ENCODE results near the gene TUBA1C.
"Not testable (repeated sequence)": the region's sequence is repeated elsewhere in the genome, so short reads cannot be mapped to it uniquely, and the experiment has no call there.

Gene TUBA1C

DNA sequence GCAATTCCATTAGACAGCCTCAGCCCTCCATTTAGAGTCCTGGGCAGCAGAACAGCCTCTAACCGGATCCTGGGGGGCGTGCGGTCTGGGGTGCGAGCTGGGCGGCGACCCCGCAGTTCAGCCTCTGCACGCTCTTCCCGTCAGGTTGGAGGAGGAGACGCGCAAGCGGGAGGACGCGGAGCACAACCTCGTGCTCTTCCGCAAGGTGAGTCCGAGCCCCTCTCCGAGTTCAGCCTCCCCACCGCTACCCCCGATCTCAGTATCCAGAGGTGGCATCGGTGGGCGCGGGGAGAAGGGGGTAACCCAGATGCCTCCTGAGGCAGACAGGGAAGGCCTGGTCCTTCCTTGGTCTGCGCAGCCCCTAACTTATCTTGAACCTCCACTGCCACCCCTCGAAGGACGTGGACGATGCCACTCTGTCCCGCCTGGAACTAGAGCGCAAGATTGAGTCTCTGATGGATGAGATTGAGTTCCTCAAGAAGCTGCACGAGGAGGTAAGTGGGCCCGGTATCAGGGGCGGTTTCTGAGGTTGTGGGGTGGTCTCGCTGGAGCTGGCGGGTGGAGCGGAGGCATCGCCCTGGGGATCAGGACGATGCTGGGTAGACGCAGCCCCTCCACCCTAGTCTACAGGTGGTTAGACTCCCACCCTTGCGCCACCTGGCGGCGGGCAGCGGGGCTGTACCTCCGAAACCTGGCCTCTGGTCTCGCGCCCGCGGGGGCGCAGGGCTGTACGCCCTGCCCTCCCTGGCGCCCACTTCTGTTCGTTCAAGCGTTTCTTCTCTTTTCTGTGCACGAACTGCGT is 31.4 kb downstream of the TUBA1C start:
- no peaks in the 10 kb centered on the region for H3K36me3 ChIP-seq (ENCODE audit: insufficient read depth, low read length)
- no peaks in the 10 kb centered on the region for H3K79me2 ChIP-seq (ENCODE audit: control insufficient read depth, insufficient read depth, low read length, unreplicated experiment)
- no peak overlapping the region for H3K27ac ChIP-seq (ENCODE audit: low read depth, low read length)
- peaks cover 5% of the 10 kb centered on the region for H3K4me1 ChIP-seq (ENCODE audit: control insufficient read depth, insufficient read depth, low read length, unreplicated experiment)
- H3K27me3 ChIP-seq (ENCODE audit: insufficient read depth, low read length), result peaks cover 42% of the 10 kb centered on the region
- no peak overlapping the region for H2AFZ ChIP-seq (ENCODE audit: low read length, unreplicated experiment)
- H3K4me3 ChIP-seq (ENCODE audit: low read depth, low read length), result 0 out of 2 replicates have a peak overlapping the region, but pooled peaks have one; percentile 59

DNA sequence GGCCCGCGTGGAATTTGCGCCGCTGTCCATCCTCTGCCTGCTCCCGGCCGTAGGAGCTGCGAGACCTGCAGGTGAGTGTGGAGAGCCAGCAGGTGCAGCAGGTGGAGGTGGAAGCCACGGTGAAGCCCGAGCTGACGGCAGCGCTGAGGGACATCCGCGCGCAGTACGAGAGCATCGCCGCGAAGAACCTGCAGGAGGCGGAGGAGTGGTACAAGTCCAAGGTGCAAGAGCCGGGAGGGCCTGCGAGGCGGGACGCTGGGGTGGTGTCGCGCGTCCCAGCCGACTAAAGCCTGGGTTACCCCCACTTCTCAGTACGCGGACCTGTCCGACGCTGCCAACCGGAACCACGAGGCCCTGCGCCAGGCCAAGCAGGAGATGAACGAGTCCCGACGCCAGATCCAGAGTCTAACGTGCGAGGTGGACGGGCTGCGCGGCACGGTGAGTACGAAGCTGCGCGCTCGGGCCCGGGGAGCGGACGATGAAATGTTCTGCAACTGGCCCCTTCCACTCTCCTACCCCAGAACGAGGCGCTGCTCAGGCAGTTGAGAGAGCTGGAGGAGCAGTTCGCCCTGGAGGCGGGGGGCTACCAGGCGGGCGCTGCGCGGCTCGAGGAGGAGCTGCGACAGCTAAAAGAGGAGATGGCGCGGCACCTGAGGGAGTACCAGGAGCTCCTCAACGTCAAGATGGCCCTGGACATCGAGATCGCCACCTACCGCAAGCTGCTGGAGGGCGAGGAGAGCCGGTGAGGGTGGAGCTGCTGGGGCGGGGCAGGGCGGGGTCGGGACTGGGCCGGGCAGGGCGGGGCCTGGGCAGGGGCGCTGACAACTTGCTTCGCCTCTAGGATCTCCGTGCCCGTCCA is 32.2 kb downstream of the TUBA1C start:
- H3K27ac ChIP-seq (ENCODE audit: low read depth, low read length), result no peak overlapping the region
- H3K4me3 ChIP-seq (ENCODE audit: low read depth, low read length), result peak overlapping the region; percentile 59
- H3K27me3 ChIP-seq (ENCODE audit: insufficient read depth, low read length), result peaks cover 42% of the 10 kb centered on the region
- peaks cover 5% of the 10 kb centered on the region for H3K4me1 ChIP-seq (ENCODE audit: control insufficient read depth, insufficient read depth, low read length, unreplicated experiment)
- no peaks in the 10 kb centered on the region for H3K36me3 ChIP-seq (ENCODE audit: insufficient read depth, low read length)
- H3K79me2 ChIP-seq (ENCODE audit: control insufficient read depth, insufficient read depth, low read length, unreplicated experiment), result no peaks in the 10 kb centered on the region
- H2AFZ ChIP-seq (ENCODE audit: low read length, unreplicated experiment), result peak overlapping the region; percentile 58

DNA sequence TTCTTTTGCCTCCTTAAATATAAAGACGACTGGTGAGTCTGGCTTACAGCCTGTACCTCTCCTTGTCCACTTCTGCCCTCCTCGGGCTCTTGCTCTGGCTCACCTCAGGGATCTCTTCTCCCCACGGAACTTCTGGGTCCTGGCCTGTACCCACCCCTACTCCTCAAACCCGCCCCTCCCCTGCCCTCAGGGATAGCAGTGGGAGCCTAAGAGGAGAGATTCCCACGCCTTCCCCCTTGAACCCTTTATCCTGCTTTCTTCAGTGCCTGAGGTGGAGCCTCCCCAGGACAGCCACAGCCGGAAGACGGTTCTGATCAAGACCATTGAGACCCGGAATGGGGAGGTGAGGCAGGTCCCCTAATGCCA is 32.8 kb downstream of the TUBA1C start:
- Histone ChIP-seq H3K4me3 (ENCODE audit: low read depth, low read length) (no peak overlapping the region), H3K27ac (ENCODE audit: low read depth, low read length) (no peak overlapping the region), H3K79me2 (ENCODE audit: control insufficient read depth, insufficient read depth, low read length, unreplicated experiment) (no peaks in the 10 kb centered on the region), H3K4me1 (ENCODE audit: control insufficient read depth, insufficient read depth, low read length, unreplicated experiment) (peaks cover 5% of the 10 kb centered on the region), H3K27me3 (ENCODE audit: insufficient read depth, low read length) (peaks cover 42% of the 10 kb centered on the region), H2AFZ (ENCODE audit: low read length, unreplicated experiment) (no peak overlapping the region), H3K36me3 (ENCODE audit: insufficient read depth, low read length) (no peaks in the 10 kb centered on the region)

DNA sequence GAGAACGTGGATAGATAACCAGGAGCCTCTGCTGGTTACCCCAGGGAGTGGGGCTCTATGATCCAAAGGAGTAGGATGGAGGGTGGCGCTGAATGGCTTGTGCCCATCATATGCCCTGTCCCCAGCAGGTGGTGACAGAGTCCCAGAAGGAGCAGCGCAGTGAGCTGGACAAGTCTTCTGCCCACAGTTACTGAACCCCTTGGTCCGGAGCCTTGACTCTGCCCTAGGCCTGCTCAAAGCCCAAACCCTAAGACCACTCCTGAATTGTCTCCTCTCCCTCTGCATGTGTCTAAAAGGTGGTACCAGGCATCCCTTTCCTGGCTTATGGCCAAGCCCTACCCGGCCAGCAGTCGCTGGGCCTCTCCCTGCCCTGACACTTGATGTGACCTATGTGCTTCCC is 33.3 kb downstream of the TUBA1C start:
- H2AFZ ChIP-seq (ENCODE audit: low read length, unreplicated experiment), result no peak overlapping the region
- H3K36me3 ChIP-seq (ENCODE audit: insufficient read depth, low read length), result no peaks in the 10 kb centered on the region
- H3K4me3 ChIP-seq (ENCODE audit: low read depth, low read length), result no peak overlapping the region
- H3K4me1 ChIP-seq (ENCODE audit: control insufficient read depth, insufficient read depth, low read length, unreplicated experiment), result peaks cover 4% of the 10 kb centered on the region
- H3K79me2 ChIP-seq (ENCODE audit: control insufficient read depth, insufficient read depth, low read length, unreplicated experiment), result no peaks in the 10 kb centered on the region
- H3K27me3 ChIP-seq (ENCODE audit: insufficient read depth, low read length), result peaks cover 42% of the 10 kb centered on the region
- no peak overlapping the region for H3K27ac ChIP-seq (ENCODE audit: low read depth, low read length)

DNA sequence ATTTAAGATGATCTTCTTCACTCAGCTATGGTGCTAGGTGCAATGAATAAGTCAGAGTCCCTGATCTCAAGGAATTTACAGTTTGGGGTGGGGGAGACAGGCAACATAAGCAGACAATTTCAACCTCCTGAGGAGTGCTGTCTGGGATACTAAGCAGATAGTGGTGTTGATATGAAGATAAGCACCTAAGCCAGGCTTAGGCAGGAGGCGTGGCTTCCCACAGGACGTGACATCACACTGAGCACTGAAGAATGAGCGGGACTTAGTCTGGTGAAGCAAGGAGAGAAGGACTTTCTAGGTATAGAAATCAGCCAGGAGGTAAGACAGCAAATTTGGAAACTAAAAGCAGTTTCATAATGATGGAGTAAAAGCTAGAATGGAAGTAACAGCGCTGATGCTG is 36.9 kb downstream of the TUBA1C start:
- H2AFZ ChIP-seq (ENCODE audit: low read length, unreplicated experiment), result no peak overlapping the region
- no peak overlapping the region for H3K27ac ChIP-seq (ENCODE audit: low read depth, low read length)
- H3K36me3 ChIP-seq (ENCODE audit: insufficient read depth, low read length), result no peaks in the 10 kb centered on the region
- no peaks in the 10 kb centered on the region for H3K4me1 ChIP-seq (ENCODE audit: control insufficient read depth, insufficient read depth, low read length, unreplicated experiment)
- no peaks in the 10 kb centered on the region for H3K79me2 ChIP-seq (ENCODE audit: control insufficient read depth, insufficient read depth, low read length, unreplicated experiment)
- no peak overlapping the region for H3K4me3 ChIP-seq (ENCODE audit: low read depth, low read length)
- H3K27me3 ChIP-seq (ENCODE audit: insufficient read depth, low read length), result peaks cover 20% of the 10 kb centered on the region

DNA sequence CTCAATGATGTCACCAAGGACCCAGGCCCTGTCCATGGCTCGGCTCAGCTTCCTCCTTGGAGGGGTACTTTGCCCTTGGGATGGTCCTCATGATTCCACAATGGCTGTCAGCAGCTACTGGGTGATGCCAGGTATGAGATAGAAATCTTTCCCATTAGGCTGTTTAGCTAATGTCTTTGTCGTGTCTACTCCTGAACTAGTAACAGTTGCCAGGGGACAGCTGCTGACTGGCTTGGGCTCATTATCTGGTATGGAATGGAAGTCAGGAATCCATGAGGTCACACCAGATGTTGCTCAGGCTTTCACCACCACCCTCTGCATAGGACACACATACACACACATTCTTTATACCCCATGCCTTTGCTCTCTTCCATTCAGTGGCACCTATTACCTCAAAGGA is 39.3 kb downstream of the TUBA1C start:
- Histone ChIP-seq H3K4me1 (ENCODE audit: control insufficient read depth, insufficient read depth, low read length, unreplicated experiment) (no peaks in the 10 kb centered on the region), H3K4me3 (ENCODE audit: low read depth, low read length) (no peak overlapping the region), H3K27me3 (ENCODE audit: insufficient read depth, low read length) (no peaks in the 10 kb centered on the region), H2AFZ (ENCODE audit: low read length, unreplicated experiment) (no peak overlapping the region), H3K27ac (ENCODE audit: low read depth, low read length) (no peak overlapping the region), H3K36me3 (ENCODE audit: insufficient read depth, low read length) (no peaks in the 10 kb centered on the region), H3K79me2 (ENCODE audit: control insufficient read depth, insufficient read depth, low read length, unreplicated experiment) (no peaks in the 10 kb centered on the region)

DNA sequence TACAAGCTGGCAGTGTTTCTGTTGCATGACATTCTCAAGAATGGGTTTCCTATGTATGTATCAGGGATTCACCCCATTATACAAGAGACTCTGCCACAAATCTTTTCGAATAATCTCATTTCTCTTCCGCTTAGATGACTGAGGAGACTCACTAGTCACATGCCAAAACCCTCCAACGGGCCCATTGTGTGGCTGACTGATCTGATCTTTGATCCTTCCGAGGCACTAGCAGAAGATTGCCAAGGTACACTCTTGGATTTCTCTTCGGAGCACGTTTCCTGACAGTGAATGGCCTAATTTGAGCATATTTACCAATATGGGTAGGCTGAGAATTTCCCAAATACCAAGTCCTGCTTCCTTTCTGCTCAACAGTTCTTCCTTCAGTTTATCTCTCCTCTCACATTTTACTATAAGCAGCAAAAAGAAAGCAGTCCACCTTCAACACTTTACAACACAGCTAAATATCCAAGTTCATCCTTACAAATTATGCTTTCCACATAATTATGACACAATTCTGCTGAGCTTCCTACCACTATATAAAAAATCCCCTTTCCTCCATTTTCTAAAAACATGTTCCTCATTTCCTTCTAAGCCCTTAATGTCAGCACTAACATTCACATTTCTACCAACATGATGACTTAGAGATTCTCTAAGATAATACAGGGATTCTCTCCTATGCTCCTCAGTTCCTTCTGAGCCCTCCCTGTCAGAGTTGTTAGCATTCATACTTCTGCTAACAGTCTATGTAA is 41.1 kb downstream of the TUBA1C start:
- H3K27ac ChIP-seq (ENCODE audit: low read depth, low read length), result no peak overlapping the region
- H3K4me1 ChIP-seq (ENCODE audit: control insufficient read depth, insufficient read depth, low read length, unreplicated experiment), result no peaks in the 10 kb centered on the region
- no peaks in the 10 kb centered on the region for H3K27me3 ChIP-seq (ENCODE audit: insufficient read depth, low read length)
- no peaks in the 10 kb centered on the region for H3K36me3 ChIP-seq (ENCODE audit: insufficient read depth, low read length)
- H3K79me2 ChIP-seq (ENCODE audit: control insufficient read depth, insufficient read depth, low read length, unreplicated experiment), result no peaks in the 10 kb centered on the region
- H2AFZ ChIP-seq (ENCODE audit: low read length, unreplicated experiment), result no peak overlapping the region
- H3K4me3 ChIP-seq (ENCODE audit: low read depth, low read length), result no peak overlapping the region

DNA sequence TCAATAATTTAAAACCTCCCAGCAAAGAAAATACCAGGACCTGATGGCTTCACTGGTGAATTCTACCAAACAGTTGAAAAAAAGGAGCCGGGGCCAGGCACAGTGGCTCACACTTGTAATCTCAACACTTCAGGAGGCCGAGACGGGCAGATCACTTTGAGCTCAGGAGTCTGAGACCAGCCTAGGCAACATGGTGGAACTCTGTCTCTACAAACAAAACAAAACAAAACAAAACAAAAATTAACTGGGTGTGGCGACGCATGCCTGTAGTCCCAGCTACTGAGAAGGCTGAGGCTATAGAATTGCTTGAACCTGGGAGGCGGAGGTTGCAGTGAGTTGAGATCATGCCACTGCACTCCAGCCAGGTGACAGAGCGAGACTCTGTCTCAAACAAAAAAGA is 44.5 kb downstream of the TUBA1C start:
- no peaks in the 10 kb centered on the region for H3K4me1 ChIP-seq (ENCODE audit: control insufficient read depth, insufficient read depth, low read length, unreplicated experiment)
- no peaks in the 10 kb centered on the region for H3K27me3 ChIP-seq (ENCODE audit: insufficient read depth, low read length)
- H2AFZ ChIP-seq (ENCODE audit: low read length, unreplicated experiment), result no peak overlapping the region
- no peaks in the 10 kb centered on the region for H3K36me3 ChIP-seq (ENCODE audit: insufficient read depth, low read length)
- H3K27ac ChIP-seq (ENCODE audit: low read depth, low read length), result no peak overlapping the region
- H3K79me2 ChIP-seq (ENCODE audit: control insufficient read depth, insufficient read depth, low read length, unreplicated experiment), result no peaks in the 10 kb centered on the region
- H3K4me3 ChIP-seq (ENCODE audit: low read depth, low read length), result no peak overlapping the region

DNA sequence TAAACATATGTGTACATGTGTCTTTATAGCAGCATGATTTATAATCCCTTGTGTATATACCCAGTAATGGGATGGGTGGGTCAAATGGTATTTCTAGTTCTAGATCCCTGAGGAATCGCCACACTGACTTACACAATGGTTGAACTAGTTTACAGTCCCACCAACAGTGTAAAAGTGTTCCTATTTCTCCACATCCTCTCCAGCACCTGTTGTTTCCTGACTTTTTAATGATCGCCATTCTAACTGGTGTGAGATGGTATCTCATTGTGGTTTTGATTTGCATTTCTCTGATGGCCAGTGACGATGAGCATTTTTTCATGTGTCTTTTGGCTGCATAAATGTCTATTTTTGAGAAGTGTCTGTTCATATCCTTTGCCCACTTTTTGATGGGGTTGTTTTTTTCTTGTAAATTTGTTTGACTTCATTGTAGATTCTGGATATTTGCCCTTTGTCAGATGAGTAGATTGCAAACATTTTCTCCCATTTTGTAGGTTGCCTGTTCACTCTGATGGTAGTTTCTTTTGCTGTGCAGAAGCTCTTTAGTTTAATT is 45.6 kb downstream of the TUBA1C start:
- H3K4me3 ChIP-seq (ENCODE audit: low read depth, low read length); H3K79me2 ChIP-seq (ENCODE audit: control insufficient read depth, insufficient read depth, low read length, unreplicated experiment); H2AFZ ChIP-seq (ENCODE audit: low read length, unreplicated experiment); H3K4me1 ChIP-seq (ENCODE audit: control insufficient read depth, insufficient read depth, low read length, unreplicated experiment); H3K27ac ChIP-seq (ENCODE audit: low read depth, low read length); H3K27me3 ChIP-seq (ENCODE audit: insufficient read depth, low read length); H3K36me3 ChIP-seq (ENCODE audit: insufficient read depth, low read length): not testable (repeated sequence)

DNA sequence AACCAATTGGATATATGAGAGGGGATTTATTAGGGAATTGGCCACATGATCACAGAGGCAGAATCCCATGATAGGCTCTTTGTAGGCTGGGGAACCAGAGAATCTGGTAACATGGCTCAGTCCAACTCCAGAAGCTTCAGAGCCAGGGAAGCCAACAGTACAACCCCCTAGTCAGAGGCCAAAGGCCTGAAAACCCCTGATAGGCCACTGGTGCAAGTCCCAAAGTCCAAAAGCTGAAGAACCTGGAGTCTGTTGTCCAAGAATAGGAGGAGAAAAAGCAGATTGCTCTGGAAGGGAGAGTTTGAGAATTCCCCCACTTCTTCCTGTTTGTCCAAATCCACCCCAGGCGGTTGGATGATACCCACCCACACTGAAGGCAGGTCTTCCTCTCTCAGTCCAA is 49.9 kb downstream of the TUBA1C start:
- Histone ChIP-seq H3K4me1 (ENCODE audit: control insufficient read depth, insufficient read depth, low read length, unreplicated experiment) (no peaks in the 10 kb centered on the region), H3K4me3 (ENCODE audit: low read depth, low read length) (no peak overlapping the region), H3K27me3 (ENCODE audit: insufficient read depth, low read length) (no peaks in the 10 kb centered on the region), H3K36me3 (ENCODE audit: insufficient read depth, low read length) (no peaks in the 10 kb centered on the region), H3K79me2 (ENCODE audit: control insufficient read depth, insufficient read depth, low read length, unreplicated experiment) (no peaks in the 10 kb centered on the region), H2AFZ (ENCODE audit: low read length, unreplicated experiment) (no peak overlapping the region), H3K27ac (ENCODE audit: low read depth, low read length) (no peak overlapping the region)

Measured in ACC112 (cell line).